Ascending aorta (tissue), 2 donors: Measurements from ENCODE around the gene NR2F1-AS1. TPM values are rescaled to one million over a fixed set of nuclear protein-coding genes. Genes with fewer than 3 reads are reported as not detected.

ENCODE experiments used
- DNase-seq, 2 donors: peaks; one replicate each; pipeline ENCODE4 v3.0.0-alpha.2; 2019; ENCODE audit warnings: low spot score in 2 of 2
- H3K27ac ChIP-seq, 2 donors: fragments of 200-600 bp; sonication (generic); one replicate each; pipeline ENCODE4 v1.5.1; 2016 to 2017; ENCODE audit warnings: mild to moderate bottlenecking in 1 of 2
- H3K27me3 ChIP-seq: fragments of 200-600 bp; sonication (generic); one replicate; pipeline ENCODE4 v1.5.1; 2017
- H3K36me3 ChIP-seq, 2 donors: fragments of 200-600 bp; sonication (generic); one replicate each; pipeline ENCODE4 v1.5.1; 2016
- H3K4me1 ChIP-seq, 2 donors: fragments of 200-600 bp; sonication (generic); one replicate each; pipeline ENCODE4 v1.5.1; 2016 to 2017; ENCODE audit warnings: mild to moderate bottlenecking in 1 of 2
- H3K4me3 ChIP-seq, 2 donors: fragments of 200-600 bp; sonication (generic); one replicate each; pipeline ENCODE4 v1.5.1; 2016 to 2017; ENCODE audit warnings: mild to moderate bottlenecking in 1 of 2
- H3K9me3 ChIP-seq, 2 donors: fragments of 200-600 bp; sonication (generic); one replicate each; pipeline ENCODE4 v1.5.1; 2016
- intact Hi-C: fragments of 100-400 bp; cut with DNase I; formaldehyde crosslinking; loops from one replicate; pipeline ENCODE4 v1.15.1; 2023
- total RNA-seq: library from RNA; depleted of rRNA; stranded (reverse); fragments of >200 nt; gene quantifications from one replicate; pipeline ENCODE4 v1.1.0, GENCODE V29; 2016
- TF ChIP-seq, protein P1 (sequence below), 3 experiments: fragments of 200-600 bp in 2 of 3; fragments of 450-650 bp in 1 of 3; sonication (generic) in 2 of 3; IDR thresholded peaks; one replicate each; pipeline ENCODE4 v1.5.1; 2016 to 2019; ENCODE audit warnings: antibody characterized with exemption in 3 of 3, mild to moderate bottlenecking in 1 of 3, moderate library complexity in 1 of 3

The NR2F1-AS1 gene
- total RNA-seq, 1 donor from 2014 or later, result 0.85 TPM

- H3K27ac ChIP-seq, result no peak overlapping the region
These were observed 20.2 kb upstream of the NR2F1-AS1 start for GRCh38 chr5:93601071-93601801.

GRCh38 chr5:93600409-93601070 is 19.5 kb upstream of the NR2F1-AS1 start:
- intact Hi-C loops, result no loop called here

More at GRCh38 chr5:93601071-93601801, 20.2 kb upstream of the NR2F1-AS1 start:
- TF ChIP-seq, protein P1, sequence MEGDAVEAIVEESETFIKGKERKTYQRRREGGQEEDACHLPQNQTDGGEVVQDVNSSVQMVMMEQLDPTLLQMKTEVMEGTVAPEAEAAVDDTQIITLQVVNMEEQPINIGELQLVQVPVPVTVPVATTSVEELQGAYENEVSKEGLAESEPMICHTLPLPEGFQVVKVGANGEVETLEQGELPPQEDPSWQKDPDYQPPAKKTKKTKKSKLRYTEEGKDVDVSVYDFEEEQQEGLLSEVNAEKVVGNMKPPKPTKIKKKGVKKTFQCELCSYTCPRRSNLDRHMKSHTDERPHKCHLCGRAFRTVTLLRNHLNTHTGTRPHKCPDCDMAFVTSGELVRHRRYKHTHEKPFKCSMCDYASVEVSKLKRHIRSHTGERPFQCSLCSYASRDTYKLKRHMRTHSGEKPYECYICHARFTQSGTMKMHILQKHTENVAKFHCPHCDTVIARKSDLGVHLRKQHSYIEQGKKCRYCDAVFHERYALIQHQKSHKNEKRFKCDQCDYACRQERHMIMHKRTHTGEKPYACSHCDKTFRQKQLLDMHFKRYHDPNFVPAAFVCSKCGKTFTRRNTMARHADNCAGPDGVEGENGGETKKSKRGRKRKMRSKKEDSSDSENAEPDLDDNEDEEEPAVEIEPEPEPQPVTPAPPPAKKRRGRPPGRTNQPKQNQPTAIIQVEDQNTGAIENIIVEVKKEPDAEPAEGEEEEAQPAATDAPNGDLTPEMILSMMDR (IDR thresholded peaks at IDR 0.05), result no peak
- Histone ChIP-seq H3K4me3 (no peak overlapping the region), H3K4me1 (peaks cover 0 to 2% of the 10 kb centered on the region in 2 donors), H3K36me3 (no peaks in the 10 kb centered on the region), H3K9me3 (no peaks in the 10 kb centered on the region), H3K27me3 (peaks cover 32% of the 10 kb centered on the region)
- intact Hi-C loops, result no loop called here
- no peak for DNase-seq

DNA sequence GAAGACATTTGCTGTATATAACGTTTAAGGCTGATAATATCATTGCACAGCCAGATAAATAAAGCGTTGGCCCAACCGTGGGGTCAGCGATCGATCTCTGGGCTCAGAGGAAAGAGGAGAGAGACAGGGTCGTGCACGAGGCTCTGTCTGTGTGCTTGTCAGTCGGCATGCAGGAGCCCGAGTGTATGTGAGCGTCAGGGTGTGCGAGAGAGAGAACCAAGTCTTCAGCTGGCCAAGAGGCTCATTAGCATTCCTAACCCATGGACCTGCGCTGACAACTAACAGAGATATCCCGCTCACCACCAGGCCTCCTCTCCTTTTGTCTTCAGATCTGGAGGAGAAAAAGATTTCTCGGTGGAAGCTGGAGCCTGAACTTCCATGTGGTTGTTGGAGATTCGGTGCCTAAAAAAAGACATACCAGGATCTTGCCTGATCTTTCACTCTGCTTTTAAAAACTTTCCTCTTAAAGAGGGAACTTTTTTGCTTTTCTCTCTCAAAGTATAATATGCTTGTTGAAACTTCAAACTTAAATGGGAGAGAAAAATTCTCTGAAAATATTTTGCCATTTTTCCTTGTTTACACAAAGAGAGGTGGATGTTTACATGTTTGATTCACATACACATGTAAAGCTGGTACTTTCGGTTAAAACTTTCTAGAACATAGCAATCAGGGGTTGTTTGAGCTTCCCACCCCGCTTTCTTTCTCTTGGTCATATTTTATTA is 18.5 kb upstream of the NR2F1-AS1 start:
- peaks cover 0 to 2% of the 10 kb centered on the region in 2 donors for H3K4me1 ChIP-seq

More at GRCh38 chr5:93600409-93601070, 19.5 kb upstream of the NR2F1-AS1 start:
- Histone ChIP-seq H3K27me3 (peaks cover 30% of the 10 kb centered on the region), H3K27ac (no peak overlapping the region), H3K36me3 (no peaks in the 10 kb centered on the region), H3K4me3 (no peak overlapping the region), H3K9me3 (no peaks in the 10 kb centered on the region), H3K4me1 (peaks cover 0 to 2% of the 10 kb centered on the region in 2 donors)
- no peak for DNase-seq
- TF ChIP-seq, protein P1 (IDR thresholded peaks at IDR 0.05), result no peak

DNA sequence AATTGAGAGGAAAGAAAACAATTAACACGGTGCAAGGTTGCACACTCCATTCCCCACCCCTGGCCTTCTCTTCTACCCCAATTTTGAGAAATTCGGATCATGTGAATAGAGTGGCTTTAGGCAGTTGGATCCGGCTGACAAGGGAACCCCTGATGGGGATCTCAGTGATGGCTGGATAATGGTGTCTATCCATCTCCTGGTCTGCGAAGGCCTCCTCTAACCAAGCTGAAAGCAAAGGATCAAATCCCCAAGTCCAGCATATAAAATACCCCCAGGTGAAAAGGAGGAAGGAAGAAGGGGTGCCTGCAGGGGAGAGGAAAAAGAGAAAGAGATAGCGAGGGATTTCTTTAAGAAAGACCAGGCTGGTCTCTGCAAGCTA is 18.0 kb upstream of the NR2F1-AS1 start:
- Histone ChIP-seq H3K4me1 (peaks cover 0 to under 1% of the 10 kb centered on the region in 2 donors), H3K9me3 (no peaks in the 10 kb centered on the region), H3K27ac (no peak overlapping the region), H3K27me3 (peaks cover 21% of the 10 kb centered on the region), H3K4me3 (no peak overlapping the region), H3K36me3 (no peaks in the 10 kb centered on the region)
- no peak for DNase-seq
- intact Hi-C loops, result no loop called here
- TF ChIP-seq, protein P1 (IDR thresholded peaks at IDR 0.05), result no peak

More for the DNA sequence above, 18.5 kb upstream of the NR2F1-AS1 start:
- TF ChIP-seq, protein P1 (IDR thresholded peaks at IDR 0.05), result no peak
- intact Hi-C loops, result no loop called here
- no peak overlapping the region for H3K4me3 ChIP-seq
- H3K36me3 ChIP-seq, result no peaks in the 10 kb centered on the region
- no peaks in the 10 kb centered on the region for H3K9me3 ChIP-seq
- no peak for DNase-seq
- H3K27me3 ChIP-seq, result peaks cover 25% of the 10 kb centered on the region
- H3K27ac ChIP-seq, result no peak overlapping the region

- H3K27me3 ChIP-seq, result peaks cover 15% of the 10 kb centered on the region
These were observed 17.3 kb upstream of the NR2F1-AS1 start for GRCh38 chr5:93598091-93599000.

More at GRCh38 chr5:93598091-93599000, 17.3 kb upstream of the NR2F1-AS1 start:
- H3K27ac ChIP-seq, result no peak overlapping the region
- no peaks in the 10 kb centered on the region for H3K9me3 ChIP-seq
- H3K4me1 ChIP-seq, result no peaks in the 10 kb centered on the region
- H3K36me3 ChIP-seq, result no peaks in the 10 kb centered on the region
- no peak overlapping the region for H3K4me3 ChIP-seq
- no peak for DNase-seq
- TF ChIP-seq, protein P1 (IDR thresholded peaks at IDR 0.05), result no peak
- intact Hi-C loops, result no loop called here
